Effector CD8-positive, alpha-beta T cell (primary cell): ENCODE results near the gene SFXN3.

Experiments used
- DNase-seq: peaks from one replicate; lab custom pipeline; 2025; lab: John Stamatoyannopoulos, UW

SFXN3 gene

DNA sequence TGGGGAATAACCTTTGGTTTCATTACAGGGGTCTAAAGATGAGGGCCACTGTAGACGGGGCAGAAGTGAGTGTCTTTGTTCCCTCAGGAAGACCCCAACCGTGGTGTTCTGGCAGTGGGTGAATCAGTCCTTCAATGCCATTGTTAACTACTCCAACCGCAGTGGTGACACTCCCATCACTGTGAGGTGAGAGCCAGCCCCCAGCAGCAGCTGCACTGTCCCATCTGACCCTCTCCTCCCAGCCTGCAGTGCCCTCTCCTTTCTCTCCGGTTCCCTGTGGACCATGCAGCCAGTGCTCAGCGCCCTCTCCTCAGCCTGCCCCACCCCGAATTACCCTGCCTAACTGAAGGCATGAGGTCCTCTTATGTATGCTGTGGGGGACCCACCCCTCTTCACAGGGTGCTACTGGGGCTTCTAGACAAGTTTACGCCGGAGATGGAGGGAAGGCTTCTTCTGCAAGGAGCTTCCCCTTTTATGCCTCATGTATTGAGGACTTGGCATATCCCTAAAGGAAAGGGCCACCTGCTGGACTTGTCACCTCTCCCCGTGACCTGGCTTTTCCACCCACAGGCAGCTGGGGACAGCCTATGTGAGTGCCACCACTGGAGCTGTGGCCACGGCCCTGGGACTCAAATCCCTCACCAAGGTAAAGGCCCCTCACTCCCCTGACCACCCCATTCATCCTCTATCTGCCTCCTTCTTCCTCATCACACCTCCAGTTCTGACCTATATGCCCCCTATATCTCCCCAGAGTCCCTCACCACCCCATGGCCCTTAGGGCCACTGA lies 5.1 kb downstream of the SFXN3 start:
- DNase-seq: no peak

DNA sequence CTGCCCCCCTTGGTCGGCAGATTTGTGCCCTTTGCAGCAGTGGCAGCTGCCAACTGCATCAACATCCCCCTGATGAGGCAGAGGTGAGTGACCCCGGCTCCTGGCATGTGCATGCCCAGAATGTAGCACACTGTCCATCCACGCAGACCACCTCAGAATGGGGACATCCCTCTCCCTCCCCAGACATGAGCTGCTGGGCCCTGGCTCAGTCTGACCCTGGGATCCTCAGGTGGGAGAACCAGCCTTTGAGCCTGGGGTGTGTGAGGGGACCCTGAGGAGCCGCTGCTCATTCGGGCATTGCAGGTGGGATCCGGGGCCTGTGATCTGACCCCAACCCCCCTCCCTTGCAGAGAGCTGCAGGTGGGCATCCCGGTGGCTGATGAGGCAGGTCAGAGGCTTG lies 5.7 kb downstream of the SFXN3 start:
- no peak for DNase-seq

DNA sequence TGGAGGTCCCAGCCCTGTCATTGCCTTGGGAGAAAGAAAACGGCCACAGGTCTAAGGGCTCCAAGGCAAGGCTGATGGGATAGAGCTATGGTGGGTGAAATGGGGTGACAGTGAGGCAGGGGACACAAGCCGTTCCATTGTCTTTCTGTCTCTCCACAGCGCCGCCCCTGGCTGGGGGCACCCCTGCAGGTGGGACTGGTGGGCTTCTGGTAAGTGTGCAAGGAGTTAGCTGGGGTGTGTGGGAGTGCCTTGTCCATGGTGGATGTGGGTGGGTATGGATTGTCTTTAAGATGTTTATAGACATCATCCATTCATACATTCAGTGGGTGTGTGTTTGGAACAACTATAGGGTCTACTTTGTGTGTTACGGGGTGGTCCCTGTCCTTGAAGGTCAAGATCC lies 7.5 kb downstream of the SFXN3 start:
- no peak for DNase-seq

DNA sequence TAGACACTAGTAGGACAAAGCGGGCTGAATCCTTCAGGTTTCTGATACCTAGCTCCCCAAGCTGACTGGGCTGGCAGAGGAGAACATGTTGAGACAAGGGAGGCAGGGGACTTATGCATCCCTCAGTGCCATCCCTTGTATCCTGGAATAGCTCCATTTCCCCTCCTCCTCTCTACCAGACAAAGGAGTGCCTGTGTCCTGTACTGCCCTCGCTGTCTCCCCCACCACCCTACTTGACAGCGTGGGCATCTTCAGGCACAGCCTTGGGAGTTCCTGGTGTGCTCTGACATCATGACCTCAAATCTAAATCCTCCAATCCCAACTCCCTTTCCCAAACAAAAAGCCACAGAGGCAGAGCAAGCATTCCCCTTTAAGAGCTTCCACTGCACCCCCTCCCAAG lies 9.0 kb downstream of the SFXN3 start:
- DNase-seq: no peak

DNA sequence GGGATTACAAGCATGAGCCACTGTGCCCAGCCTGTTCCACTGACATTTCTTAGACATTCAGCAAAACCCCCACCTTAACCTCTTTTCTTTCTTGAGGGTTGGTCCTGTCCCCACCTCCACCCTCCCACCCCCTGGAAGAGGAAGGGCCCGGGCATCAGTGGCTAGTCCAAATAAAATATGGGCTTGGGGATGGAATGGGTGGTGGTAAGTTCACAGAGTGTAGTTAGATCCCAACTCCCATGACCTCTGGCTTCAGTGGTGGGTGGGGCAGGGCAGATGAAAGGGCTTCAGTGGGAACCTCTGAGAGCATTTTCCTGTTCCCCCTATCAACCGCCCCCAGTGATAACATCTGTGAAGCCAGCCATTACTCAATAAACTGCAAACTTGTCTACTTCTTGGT lies 9.8 kb downstream of the SFXN3 start:
- DNase-seq: no peak

DNA sequence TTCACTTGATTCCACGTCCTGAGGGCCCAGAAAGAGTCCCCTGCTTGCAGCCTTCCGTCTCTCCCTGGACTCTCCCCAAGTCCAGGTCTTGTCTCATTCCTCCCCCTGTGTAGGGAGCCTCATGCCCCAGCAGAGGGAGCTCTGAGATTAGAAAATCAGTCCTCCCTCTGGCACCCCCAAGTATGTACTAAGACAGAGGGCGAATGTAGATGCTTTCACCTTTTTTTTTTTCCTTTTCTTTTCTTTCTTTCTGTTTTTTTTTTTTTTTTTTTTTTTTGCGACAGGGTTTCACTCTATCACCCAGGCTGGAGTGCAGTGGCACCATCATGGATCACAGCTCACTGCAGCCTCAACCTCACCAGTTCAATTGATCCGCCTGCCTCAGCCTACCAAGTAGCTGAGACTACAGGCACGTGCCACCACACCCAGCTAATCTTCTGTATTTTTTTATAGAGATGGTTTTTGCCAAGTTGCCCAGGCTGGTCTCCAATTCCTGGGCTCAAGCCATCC lies 10.3 kb downstream of the SFXN3 start:
- DNase-seq: peak; percentile 68

DNA sequence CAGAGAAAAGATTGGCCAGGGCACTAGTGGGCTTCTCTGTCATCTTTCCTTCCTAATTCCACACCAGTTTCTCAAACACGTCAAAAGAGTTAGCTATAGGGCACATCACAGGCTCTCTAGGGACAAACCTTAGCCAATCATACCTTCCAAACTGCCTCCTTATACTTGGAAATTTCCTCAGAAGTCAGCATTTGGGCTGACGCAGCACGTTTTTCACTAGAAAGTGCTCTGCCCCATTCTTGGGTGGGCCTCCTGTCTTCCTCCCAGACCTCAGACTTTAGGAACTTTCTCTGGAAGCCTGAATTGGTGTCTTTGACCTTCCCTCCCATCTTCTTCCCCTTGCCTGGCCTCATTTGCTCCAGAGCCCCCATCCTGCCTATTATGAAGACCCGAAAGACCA lies 11.1 kb downstream of the SFXN3 start:
- no peak for DNase-seq

DNA sequence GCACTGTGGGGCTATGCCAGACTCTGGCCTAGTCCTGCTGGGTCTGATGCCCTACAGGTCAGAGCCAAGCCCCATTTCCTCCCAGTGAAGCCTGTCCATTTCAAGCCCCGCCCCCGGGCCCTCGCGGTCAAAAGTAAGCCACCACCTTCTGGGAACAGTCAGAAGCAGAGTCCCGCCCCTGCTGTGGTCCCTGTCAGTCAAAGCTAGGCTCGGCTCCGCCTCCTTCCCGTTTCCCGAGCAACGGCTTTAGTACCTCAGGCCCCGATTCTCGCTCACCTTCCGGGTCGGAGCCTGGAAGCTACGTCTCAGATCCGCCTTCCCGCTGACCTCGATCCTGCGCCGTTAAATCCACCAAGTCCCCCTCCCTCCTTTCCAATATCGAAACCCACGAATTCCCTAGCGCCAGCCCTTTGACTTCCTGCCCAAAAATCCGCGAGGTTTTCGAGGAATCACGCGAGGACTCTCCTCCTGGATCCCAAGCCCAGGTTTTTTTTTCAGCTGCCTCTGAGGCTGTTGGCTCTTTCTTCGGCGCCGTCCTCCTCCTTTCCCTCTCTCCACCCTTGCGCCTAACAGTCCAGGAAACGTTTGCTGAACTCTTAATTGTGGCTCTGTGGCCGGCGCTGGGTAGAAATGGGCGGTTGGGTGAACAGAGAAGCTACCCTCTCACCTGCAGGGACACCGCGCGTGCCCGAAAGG lies 11.8 kb downstream of the SFXN3 start:
- peak; percentile 62 for DNase-seq

DNA sequence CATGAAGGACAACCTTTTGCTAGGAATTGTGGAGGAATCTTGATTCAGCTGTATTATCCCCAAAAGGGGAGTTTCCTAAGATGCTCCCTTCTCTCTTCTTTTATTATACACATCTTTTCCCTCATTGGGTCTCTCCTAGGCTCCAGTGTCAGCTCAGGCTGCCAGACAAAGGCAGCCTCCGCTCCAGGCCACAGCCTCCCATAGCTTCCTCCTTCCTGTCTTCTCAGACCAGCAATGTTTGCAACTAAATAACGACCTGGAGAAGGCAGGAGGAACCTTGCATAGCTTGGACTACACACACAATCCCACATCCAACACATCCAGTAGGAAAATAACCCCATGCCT lies 12.3 kb downstream of the SFXN3 start:
- DNase-seq: no peak

DNA sequence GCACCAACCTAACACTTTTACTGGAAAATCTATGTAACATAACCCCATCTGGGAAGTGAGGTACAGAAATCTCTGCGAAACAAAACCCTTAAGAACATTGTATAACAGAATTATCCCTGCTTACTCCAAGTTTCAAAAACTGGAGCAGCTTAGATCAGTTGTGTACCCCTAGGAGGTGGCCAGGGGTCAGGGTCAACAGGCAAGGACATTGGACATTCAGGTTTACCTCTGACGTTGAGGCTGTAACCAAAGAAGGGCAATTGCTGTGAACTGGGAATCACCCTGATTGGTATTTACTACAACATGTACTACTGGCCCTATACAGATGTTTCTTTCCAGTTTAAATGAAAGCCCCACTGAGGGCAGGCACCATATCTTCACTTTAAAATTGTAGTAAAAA lies 13.1 kb downstream of the SFXN3 start:
- DNase-seq: no peak

DNA sequence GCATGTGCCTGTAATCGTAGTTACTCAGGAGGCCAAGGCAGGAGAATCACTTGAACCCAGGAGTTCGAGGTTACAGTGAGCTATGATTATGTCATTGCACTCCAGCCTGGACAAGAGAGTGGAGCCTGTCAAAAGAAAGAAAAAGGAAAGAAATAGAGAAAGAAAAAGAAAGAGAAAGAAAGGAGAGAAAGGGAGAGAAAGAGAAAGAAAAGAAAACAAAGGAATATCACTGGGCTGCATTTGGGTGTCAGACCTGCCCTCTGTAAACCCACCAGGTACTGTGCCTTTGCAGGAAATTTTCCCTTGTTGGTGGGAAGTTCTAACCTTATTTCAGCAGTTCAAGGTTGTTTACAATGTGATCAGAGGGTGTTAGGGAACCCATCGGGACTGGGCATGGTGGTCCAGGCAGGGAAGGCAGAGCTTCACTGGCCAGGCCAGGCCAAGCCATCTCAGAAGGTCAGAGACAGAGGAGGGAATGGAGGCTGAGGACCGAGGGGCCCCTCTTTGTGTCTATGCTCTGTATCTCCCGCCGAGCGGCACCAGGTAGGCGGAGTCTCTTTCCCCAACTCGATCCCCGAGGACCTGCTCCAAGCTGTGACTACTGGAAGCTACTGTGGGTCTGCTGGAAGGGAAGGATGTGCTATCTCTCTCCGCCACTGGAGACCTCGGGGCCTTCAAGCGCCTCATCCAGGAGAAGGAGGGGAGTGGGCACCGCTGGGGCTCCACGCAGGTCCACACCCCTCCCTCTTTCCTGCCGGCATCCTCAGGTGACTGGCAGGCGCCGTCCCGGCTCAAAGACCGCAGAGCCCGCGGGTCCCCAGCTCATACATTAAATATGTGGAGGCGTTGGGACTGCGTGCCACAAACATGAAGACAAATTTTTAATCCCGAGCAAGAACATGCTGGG lies 15.6 kb downstream of the SFXN3 start:
- DNase-seq: no peak

DNA sequence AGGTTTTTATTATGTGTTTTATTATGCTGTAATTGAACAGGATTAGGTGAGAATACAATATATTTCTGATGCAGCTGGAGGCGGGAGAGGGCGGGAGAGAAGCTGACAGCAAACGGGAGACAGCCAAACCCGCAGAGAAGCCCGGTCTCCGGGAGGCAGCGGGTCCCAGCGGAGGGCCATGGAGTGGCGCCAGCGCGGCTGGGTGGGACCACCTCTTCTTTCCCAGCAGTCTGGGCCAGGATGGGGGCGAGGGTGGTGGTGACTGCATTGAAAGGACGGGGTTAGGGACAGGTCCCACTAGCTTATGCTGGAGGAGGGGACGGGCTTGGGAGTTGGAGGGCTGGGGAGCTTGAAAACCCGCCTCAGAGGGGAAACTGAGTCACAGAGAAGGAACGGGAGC lies 16.2 kb downstream of the SFXN3 start:
- DNase-seq: no peak

DNA sequence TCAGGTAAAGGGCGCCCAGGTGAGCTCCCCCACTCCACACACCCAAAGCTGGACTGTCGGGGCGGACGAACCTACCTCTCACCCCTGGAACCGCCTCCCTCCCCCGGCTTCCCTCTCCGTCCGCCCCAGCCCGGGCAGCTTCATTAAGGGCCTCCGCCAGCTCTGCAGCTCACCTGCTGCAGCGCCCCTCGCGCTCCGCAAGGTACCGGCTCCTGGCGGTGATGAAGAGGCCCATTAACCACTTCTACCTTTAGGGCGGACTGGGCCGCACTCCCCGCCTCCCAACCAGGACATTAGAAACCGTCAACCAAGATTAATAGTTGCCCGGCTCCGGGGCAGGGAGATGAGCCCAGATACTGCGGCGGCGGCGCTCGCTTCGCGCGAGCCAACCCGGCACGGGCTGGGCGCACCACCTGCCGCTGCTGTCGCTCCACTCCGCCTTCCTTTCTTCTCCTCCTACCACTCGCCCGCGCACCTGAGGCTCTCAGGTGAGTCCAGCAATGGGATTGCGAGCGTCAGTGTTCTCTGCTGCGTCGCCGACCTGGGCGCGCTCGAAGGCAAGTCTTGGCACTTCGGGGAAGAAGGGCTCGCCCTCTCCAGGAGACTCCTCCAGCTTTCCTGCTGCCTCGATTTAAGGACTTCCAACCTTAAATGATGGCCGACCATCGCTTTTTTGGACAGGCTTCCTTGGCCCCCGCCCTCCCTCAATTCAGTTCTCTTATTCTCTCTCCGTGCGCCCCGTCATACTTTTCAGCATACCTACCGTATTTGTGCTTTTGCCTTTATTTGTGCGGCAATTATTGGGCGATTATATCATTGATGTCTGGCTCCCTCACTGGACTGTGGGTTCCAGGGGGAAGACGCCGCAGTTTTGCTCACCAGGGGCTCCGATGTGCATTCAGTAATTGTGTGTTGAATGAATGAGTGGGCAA lies 17.2 kb downstream of the SFXN3 start:
- DNase-seq: no peak

DNA sequence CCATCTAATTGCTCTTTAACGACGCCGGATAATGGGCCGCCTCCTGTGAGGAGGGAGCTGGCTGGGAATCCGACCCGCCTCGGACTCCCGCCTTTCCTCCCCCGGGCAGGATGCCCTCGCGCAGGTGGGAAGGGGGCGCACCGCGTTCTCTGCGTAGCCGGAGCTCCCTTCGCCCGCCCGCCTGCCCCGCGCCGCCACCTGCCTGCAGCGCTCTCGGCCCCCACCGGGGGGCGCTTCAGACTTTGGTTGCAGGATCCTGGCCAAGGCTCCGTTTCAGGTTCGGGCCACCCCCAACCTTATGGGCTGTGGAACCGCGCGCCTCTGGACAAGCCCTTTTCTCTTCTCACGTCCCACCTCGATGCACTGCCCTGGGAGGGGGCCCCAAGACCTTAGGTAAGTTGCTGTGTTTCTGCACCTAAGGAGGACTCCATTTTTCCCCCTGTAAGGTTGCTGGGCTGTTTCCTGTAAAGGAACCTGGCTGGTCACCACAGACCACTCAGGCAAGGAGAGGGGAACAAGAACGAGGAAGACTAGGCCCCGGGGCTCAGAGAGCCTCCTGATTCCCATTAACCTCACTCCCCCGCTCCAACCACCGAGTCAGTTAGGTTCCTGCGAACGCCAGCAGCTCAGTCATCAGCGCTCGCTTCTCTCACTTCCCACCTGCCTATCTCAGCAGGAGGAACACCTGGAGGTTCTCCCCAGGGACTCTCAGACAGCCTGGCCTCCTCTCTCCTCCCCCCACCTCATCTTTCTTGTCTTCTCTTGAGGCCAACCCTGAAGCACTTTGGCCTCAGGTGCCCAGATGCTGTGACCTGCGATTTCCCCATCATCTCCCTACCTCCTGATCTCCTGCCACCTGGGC lies 19.4 kb downstream of the SFXN3 start:
- peak; percentile 71 for DNase-seq

DNA sequence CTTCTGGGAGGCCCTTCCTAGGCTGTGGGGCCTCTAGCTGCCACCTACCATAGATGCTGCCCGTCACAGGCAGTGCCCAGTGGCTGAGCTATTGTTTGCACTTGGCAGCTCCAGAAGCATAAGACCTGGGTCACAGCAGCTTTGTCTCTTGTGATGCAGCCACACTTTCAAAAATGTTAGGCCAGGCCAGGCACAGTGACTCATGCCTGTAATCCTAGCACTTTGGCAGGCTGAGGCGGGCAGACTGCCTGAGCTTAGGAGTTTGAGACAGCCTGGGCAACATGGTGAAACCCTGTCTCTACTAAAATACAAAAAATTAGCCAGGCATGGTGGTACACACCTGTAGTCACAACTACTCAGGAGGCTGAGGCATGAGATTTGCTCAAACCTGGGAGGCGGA lies 21.3 kb downstream of the SFXN3 start:
- DNase-seq: no peak

DNA sequence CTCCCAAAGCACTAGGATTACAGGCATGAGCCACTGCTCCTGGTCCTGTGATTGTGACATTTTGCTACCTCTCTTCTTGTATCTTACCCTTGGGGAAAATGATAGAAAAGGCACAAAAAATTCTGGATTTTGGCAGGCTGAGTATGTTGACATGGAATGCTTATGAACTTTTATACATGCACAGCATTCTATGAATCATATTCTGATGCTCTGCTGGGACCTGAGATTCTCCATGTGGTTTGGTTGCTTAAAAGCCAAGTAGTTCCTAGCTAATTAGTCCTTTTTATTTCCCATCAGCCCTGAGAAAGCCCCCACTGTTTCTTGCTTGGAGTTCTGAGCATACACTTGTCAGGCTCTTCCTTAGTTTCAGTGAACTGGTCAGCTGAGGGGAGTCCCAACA lies 22.5 kb downstream of the SFXN3 start:
- no peak for DNase-seq

DNA sequence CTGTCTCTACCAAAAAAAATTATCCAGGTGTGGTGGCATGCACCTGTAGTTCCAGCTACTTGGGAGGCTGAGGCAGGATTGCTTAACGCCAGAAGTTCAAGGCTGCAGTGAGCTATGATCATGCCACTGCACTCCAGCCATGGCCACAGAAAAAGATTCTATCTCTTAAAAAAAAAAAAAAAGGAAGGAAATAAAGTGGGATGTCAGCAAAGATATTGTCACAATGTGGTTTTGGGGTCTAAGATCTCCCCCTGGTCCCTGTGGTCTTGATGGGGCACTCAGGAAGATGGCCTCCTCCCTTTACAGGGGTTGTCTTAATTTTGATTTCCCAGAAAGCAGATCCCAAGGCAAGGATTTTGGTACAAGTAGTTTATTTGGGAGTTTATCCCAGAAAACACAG lies 23.3 kb downstream of the SFXN3 start:
- DNase-seq: no peak

DNA sequence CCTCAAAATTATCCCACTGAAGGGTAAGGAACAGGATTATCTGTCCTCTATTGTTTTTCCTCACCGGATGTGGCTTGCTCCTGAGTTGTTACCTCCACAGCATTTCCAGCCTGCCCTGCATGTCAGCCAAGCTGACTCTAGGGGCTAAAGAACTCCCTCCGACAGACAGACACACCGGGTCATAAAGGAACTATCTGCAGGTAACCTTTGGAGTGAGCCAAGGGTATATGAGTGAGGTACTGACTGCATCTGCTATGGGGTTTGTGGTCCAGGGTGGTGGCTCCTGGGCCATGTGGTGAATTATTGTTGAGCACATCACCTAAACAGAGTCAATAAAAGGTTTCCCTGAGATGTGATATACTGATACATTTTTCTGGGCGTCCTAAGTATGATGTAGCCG lies 23.8 kb downstream of the SFXN3 start:
- no peak for DNase-seq

DNA sequence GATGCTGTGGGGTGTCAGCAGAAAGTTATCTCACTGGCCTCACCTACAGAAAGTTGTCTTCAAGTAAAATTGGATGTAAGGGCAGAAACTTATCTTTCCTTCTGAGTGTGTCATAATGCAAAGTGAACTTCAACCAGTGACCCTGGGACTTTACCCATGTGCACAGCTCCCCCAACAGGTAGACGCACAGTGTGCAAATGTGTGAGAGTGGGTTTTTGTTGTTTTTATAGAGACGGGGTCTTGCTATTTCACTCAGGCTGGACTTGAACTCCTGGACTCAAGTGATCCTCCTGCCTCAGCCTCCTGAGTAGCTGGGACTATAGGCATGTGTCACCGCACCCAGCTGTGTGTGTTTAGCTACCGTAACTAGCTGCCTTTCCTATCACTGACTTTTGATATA lies 24.4 kb downstream of the SFXN3 start:
- no peak for DNase-seq

DNA sequence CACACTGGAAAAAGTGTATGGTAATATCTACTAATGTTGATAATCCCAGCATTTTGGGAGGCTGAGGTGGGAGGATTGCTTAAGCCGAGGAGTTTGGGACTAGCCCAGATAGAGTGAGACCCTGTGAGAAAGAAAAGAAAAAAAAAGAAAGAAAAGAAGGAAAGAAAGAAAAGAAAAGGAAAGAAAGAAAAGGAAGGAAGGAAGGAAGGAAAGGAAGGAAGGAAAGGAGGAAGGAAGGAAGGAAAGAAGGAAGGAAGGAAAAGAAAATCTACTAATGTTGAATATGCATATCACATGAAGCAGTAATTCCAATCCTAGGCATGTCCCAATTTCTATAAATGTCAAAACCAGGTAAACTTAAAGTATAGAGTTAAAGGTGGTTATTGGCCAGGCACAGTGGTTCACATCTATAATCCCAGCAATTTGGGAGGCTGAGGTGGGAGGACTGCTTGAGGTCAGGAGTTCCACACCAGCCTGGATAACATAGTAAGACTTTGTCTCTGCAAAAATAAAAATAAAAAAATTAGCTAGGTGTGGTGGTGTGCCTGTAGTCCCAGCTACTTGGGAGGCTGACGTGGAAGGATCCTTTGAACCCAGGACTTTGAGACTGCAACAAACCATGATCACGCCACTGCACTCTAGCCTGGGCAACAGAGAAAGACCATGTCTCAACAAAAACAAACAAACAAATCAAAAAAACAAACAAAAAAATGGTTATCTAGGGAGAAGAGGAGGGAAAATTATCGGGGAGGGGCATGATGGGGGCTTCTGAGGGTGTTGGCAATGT lies 25.5 kb downstream of the SFXN3 start:
- no peak for DNase-seq
